Gastrocnemius medialis (tissue), 4 donors: ENCODE data around the gene METTL15.

Source experiments
- CTCF ChIP-seq, 5 experiments: fragments of 450-650 bp in 3 of 5; fragments of 200-600 bp in 2 of 5; sonication (generic) in 2 of 5; IDR thresholded peaks in 4 of 5; conservative IDR thresholded peaks in 1 of 5; 1 replicate in 4 of 5; 2 replicates in 1 of 5; pipeline ENCODE4 v1.5.1; 2016 to 2019; ENCODE audit warnings: antibody characterized with exemption in 5 of 5, mild to moderate bottlenecking in 3 of 5, moderate library complexity in 3 of 5
- POLR2A ChIP-seq, 2 donors: fragments of 450-650 bp; IDR thresholded peaks; one replicate each; pipeline ENCODE4 v1.6.1; 2017; ENCODE audit warnings: antibody characterized with exemption in 2 of 2, mild to moderate bottlenecking in 2 of 2, moderate library complexity in 2 of 2

- TF ChIP-seq CTCF (IDR thresholded peaks at IDR 0.05 in 4 of 5, conservative IDR thresholded peaks at IDR 0.05 in 1 of 5) (no peak), POLR2A (IDR thresholded peaks at IDR 0.05) (no peak)
Measured at GRCh38 chr11:28289444-28289843, 181.3 kb downstream of the METTL15 start.
